AG04450 (cell line): ENCODE results near the gene KCNIP4. TPM values are rescaled to one million over a fixed set of nuclear protein-coding genes. Genes with fewer than 3 reads are reported as not detected.

Source experiments
- CTCF ChIA-PET: fragments of 300-600, 350-600 bp; formaldehyde crosslinking; extraction: SDS; loops from one replicate; lab custom pipeline; 2022; ENCODE audit warnings: antibody characterized with exemption, inconsistent platforms; lab: Charles Lee
- POLR2A ChIA-PET: fragments of 350-600 bp; formaldehyde crosslinking; extraction: SDS; loops from one replicate; lab custom pipeline; 2021; ENCODE audit warnings: antibody characterized with exemption, inconsistent platforms; lab: Yijun Ruan, JAX
- DNase-seq: peaks from one replicate; pipeline ENCODE4 v3.0.0-alpha.2; 2011; ENCODE audit warnings: low read depth, low spot score
- H3K27ac ChIP-seq: one replicate; pipeline ENCODE4 v1.5.1; 2012; ENCODE audit warnings: low read depth, low read length, control low read depth
- H3K27me3 ChIP-seq: one replicate; pipeline ENCODE4 v1.6.0; 2012; ENCODE audit warnings: low read length; ENCODE audit not compliant: control insufficient read depth, insufficient read depth
- H3K4me3 ChIP-seq: 2 replicates; pipeline ENCODE4 v1.5.1; 2011; ENCODE audit warnings: mild to moderate bottlenecking, low read depth, low read length, control low read depth
- H3K9me3 ChIP-seq: 2 replicates; pipeline ENCODE4 v1.5.1; 2012; ENCODE audit warnings: low read length; ENCODE audit not compliant: control insufficient read depth, insufficient read depth
- CTCF ChIP-seq: IDR thresholded peaks from 2 replicates; pipeline ENCODE4 v1.5.1; 2011; ENCODE audit warnings: low read depth, low read length, control low read depth, inconsistent platforms
- polyA plus RNA-seq: library from polyadenylated mRNA; depleted of rRNA; stranded (reverse); fragments of >200 nt; gene quantifications from 2 replicates; pipeline ENCODE4 v1.2.3, GENCODE V29; 2011

The KCNIP4 gene
- polyA plus RNA-seq, 1 experiment, result not detected

GRCh38 chr4:21097865-21098264, 850.7 kb downstream of the KCNIP4 start:
- Histone ChIP-seq H3K9me3 (peaks cover 4% of the 10 kb centered on the region), H3K27me3 (no peaks in the 10 kb centered on the region), H3K4me3 (no peak overlapping the region), H3K27ac (no peak overlapping the region)
- TF ChIP-seq CTCF, result no peak
- CTCF ChIA-PET, result no interaction called here
- DNase-seq, result no peak
- POLR2A ChIA-PET, result no interaction called here

- no peak for DNase-seq
- TF ChIP-seq CTCF, result no peak
- ChIA-PET POLR2A (no interaction called here), CTCF (no interaction called here)
- Histone ChIP-seq H3K27me3 (no peaks in the 10 kb centered on the region), H3K9me3 (peaks cover 4% of the 10 kb centered on the region), H3K4me3 (no peak overlapping the region), H3K27ac (no peak overlapping the region)
Observed at GRCh38 chr4:21097026-21097425, 851.5 kb downstream of the KCNIP4 start.

GRCh38 chr4:21092531-21092930, 856.0 kb downstream of the KCNIP4 start:
- no peak for TF ChIP-seq CTCF
- no peaks in the 10 kb centered on the region for H3K27me3 ChIP-seq
- CTCF ChIA-PET, result no interaction called here
- H3K4me3 ChIP-seq, result no peak overlapping the region
- no peak overlapping the region for H3K27ac ChIP-seq
- H3K9me3 ChIP-seq, result peaks cover 6% of the 10 kb centered on the region
- POLR2A ChIA-PET, result no interaction called here
- no peak for DNase-seq

- Histone ChIP-seq H3K9me3 (peaks cover 8% of the 10 kb centered on the region), H3K4me3 (no peak overlapping the region), H3K27ac (no peak overlapping the region), H3K27me3 (no peaks in the 10 kb centered on the region)
- no peak for TF ChIP-seq CTCF
- ChIA-PET CTCF (no interaction called here), POLR2A (no interaction called here)
- no peak for DNase-seq
Observed at GRCh38 chr4:21090094-21090666, 858.4 kb downstream of the KCNIP4 start.

GRCh38 chr4:21083413-21083812, 865.2 kb downstream of the KCNIP4 start:
- Histone ChIP-seq H3K27ac (no peak overlapping the region), H3K4me3 (no peak overlapping the region), H3K27me3 (no peaks in the 10 kb centered on the region), H3K9me3 (peaks cover 2% of the 10 kb centered on the region)
- TF ChIP-seq CTCF, result no peak
- ChIA-PET CTCF (no interaction called here), POLR2A (no interaction called here)
- DNase-seq, result no peak
